CD4-positive, alpha-beta T cell treated with Interleukin-15 for 1 hour (primary cell): Measurements from ENCODE around the gene RD3L.

Experiments used
- DNase-seq: peaks from one replicate; pipeline ENCODE4 v3.0.0-alpha.2; 2020

Gene RD3L

DNA sequence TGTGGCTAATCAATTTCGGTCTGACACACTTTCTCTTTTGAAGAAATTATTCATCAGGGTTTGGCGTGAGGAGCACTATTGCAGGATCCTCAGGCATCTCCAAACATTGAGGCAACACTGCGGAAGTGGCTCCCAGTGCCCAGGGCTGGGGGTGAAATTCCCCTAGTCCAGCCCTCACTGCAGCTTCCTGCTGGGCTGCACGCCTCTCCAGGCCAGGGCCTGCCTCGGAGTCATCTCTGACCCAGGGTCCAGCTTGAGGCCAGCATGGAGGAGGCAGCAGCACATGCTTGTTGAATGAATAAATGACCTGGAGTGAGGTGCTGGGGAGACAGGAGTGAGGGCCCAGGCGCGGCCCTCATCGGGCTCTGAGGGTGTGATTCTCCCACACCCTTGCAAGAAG is 50.1 kb downstream of the RD3L start:
- no peak for DNase-seq

DNA sequence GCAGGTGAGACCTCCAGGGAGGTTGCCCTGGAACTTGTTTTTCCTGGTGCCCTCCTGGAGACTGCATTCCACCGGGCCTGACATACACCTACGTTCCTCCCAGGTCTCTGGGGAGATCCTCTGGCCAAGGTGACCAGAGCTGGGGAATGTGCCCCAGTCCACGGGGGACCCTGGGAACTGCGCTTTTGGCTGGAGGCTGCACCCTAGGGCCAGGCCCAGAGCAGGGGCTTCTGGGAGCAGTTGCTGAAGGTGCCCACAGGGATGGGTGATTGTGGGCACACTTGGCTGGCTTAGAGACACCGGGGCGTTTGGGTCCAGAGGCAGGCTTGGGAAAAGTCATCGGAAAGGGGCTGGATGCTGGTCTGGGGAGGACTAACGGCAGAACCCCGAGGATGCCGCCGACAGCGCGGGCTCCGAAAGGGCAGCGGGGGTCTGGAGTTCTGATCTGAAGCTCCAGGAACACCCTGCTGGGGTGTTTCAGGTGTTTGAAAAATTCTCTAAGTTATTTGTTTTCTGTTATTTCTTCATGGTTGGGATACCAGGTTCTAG is 50.6 kb downstream of the RD3L start:
- no peak for DNase-seq

DNA sequence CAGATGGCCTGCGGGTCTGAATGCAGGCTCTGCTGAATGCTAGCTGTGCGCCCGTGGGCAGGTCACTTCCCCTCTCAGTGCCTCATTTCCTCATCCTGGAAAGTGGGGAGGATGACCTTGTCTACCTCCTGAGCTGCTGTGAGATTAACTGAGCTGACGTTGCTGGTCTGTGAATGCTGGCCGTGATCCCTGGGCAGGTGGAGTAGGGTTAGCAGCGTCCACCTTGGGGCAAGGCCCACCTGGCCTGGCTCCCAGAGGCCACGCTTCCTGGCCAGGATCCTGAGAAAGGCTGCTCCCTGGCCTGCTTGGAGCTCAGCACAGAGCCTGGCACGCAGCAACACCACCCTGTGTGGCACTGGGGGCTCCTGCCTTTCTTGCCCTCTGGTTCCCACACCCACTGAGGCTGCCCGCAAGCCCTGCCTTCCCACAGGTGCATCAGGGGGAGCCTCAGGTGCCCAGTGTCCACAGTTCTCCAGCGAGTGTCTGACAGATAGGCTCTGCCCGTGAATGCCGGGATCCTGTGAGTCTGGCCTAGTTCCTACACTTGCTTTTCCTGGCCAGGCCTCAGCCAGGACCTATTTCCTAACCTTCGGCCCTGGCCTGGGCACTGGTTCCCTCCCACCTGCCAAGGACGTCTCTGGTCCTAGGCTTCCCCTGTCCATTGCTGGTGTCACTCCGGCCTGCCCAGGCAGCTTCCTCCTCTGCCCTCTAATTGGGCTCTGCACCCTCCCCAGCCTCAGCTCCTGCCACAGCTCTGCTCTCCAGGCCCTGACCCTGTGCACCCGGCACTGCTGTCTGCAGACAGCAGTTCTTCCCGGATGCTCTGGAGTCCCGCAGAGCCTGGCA is 51.3 kb downstream of the RD3L start:
- DNase-seq: no peak
